ENCODE measurements around the gene BLOC1S3.

BLOC1S3 gene

DNA sequence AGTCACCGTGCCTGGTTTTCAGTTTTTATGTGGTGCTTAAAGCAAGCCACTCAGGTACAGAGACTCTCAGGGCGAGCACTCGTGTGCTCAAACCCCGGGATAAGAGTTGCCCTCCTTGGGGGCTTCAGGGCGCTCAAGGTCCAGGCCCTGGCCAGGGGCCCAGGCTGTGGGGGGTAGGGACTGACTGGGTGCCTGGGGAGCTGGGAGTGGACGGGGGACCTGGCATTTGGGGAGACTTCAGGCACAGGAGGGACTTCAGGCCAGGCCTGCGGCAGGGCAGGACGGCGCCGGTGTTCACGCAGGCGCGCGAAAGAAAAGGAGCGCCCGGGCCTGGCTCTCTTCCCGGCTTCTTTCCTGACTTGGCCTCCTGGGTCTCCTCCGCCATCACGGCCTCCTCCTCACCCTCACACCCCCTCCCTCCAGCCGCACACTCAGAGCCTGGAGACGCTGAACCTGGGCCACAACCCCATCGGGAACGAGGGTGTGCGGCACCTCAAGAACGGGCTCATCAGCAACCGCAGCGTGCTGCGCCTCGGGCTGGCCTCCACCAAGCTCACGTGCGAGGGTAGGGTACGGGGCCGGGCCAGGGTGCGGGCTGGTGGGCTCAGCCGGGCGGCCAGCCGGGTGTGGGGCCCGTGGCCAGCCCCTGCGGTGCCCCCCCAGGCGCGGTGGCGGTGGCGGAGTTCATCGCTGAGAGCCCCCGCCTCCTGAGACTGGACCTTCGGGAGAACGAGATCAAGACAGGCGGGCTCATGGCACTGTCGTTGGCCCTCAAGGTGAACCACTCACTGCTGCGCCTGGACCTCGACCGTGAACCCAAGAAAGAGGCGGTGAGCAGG, 33.9 kb upstream of the BLOC1S3 start:
- Histone ChIP-seq H3K9ac (ENCODE audit: insufficient read length) (no peak overlapping the region), H3K27ac (no peak overlapping the region), H3K4me3 (no peak overlapping the region), H3K9me3 (ENCODE audit: low read depth, low read length) (no peaks in the 10 kb centered on the region), H3K36me3 (ENCODE audit: insufficient read depth, low read length) (no peaks in the 10 kb centered on the region; the same call in 1 of the 2 replicates)
- DNase-seq (ENCODE audit: low read depth, low spot score): no peak
- TF ChIP-seq EZH2 (IDR thresholded peaks at IDR 0.05) (no peak), FOXP2 (optimal IDR thresholded peaks at IDR 0.05; ENCODE audit: control extremely low read depth, extremely low read length, insufficient read depth) (no peak), POLR2AphosphoS5 (IDR thresholded peaks at IDR 0.05; ENCODE audit: borderline replicate concordance, low read depth, low read length) (no peak)

DNA sequence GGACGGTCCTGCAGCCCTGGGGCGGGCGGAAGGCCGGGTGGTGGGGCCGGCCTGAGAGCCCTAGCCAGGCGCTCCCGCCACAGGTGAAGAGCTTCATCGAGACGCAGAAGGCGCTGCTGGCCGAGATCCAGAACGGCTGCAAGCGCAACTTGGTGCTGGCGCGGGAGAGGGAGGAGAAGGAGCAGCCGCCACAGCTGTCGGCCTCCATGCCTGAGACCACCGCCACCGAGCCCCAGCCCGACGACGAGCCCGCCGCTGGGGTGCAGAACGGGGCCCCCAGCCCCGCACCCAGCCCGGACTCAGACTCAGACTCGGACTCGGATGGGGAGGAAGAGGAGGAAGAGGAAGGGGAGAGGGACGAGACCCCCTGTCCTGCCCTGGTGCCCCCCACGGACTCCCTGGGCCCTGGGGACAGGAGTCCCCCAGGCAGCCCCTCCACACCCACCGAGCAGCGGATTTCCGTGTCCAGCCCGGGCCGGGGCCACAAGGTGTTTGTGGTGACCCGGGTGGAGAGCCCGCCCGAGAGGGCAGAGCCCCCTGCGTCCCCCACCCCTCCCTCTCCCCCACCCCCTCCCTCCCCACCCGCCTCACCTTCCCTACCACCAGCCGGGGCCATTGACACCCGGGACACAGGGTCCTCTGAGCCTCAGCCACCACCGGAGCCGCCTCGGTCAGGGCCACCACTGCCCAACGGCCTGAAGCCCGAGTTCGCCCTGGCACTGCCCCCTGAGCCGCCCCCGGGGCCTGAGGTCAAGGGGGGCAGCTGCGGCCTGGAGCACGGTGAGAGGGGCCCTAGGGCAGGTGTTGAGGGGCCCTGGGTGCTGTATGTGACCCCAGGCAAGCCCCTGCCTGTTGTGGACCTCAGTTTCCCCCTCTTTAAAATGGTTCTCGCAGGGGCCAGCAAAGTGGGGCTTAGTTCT, 33.1 kb upstream of the BLOC1S3 start:
- DNase-seq (ENCODE audit: low read depth, low spot score): no peak
- no peak overlapping the region for H3K9ac ChIP-seq (ENCODE audit: insufficient read length)
- H3K9me3 ChIP-seq (ENCODE audit: low read depth, low read length): no peaks in the 10 kb centered on the region
- TF ChIP-seq EZH2 (IDR thresholded peaks at IDR 0.05) (no peak), FOXP2 (optimal IDR thresholded peaks at IDR 0.05; ENCODE audit: control extremely low read depth, extremely low read length, insufficient read depth) (no peak), POLR2AphosphoS5 (IDR thresholded peaks at IDR 0.05; ENCODE audit: borderline replicate concordance, low read depth, low read length) (no peak)
- H3K4me3 ChIP-seq: no peak overlapping the region
- no peak overlapping the region for H3K27ac ChIP-seq
- no peaks in the 10 kb centered on the region; the same call in 1 of the 2 replicates for H3K36me3 ChIP-seq (ENCODE audit: insufficient read depth, low read length)

DNA sequence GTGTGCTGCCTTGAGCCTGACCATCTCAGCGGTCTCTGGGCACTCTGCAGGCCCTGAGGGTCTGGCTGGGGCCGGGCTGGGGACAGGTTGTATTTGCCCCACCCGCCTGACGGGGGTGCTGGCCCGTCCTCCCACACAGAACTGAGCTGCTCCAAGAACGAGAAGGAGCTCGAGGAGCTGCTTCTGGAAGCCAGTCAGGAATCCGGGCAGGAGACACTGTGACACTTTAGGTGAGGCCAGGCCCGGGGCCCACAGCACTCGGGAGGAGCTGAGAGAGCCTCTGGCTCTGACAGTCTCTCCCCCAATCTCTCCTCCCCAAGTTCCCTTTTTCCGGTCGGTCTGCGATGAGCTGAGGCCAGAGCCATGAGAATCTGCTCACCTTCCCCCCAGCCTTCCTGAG, 32.3 kb upstream of the BLOC1S3 start:
- Histone ChIP-seq H3K4me3 (no peak overlapping the region), H3K9ac (ENCODE audit: insufficient read length) (no peak overlapping the region), H3K36me3 (ENCODE audit: insufficient read depth, low read length) (no peaks in the 10 kb centered on the region; the same call in 1 of the 2 replicates), H3K9me3 (ENCODE audit: low read depth, low read length) (no peaks in the 10 kb centered on the region), H3K27ac (no peak overlapping the region)
- TF ChIP-seq FOXP2 (optimal IDR thresholded peaks at IDR 0.05; ENCODE audit: control extremely low read depth, extremely low read length, insufficient read depth) (no peak), POLR2AphosphoS5 (IDR thresholded peaks at IDR 0.05; ENCODE audit: borderline replicate concordance, low read depth, low read length) (no peak), EZH2 (IDR thresholded peaks at IDR 0.05) (no peak)
- no peak for DNase-seq (ENCODE audit: low read depth, low spot score)

DNA sequence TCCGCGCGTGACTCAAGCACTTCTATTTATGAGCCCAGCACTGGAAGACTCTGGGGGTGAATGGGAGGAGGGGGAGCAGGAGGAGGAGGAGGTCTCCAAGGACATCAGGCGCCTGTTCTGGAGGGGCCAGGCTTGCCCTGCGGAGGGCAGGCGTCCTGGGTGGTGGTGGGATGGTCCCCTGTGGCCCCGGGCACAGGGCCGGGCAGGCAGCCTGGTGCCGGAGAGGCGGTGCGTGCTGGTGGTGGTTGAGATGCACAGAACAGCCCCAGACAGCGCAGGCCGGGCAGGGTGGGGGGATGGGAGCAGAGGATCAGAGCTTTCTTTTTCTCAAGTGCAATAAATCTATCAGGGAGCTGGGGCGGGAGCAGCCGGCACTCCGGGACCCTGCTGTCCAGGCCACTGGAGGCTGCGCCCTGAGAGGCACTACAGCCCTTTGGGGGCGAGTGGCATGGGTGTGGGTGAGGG, 31.8 kb upstream of the BLOC1S3 start:
- H3K27ac ChIP-seq: no peak overlapping the region
- H3K9ac ChIP-seq (ENCODE audit: insufficient read length): no peak overlapping the region
- TF ChIP-seq POLR2AphosphoS5 (IDR thresholded peaks at IDR 0.05; ENCODE audit: borderline replicate concordance, low read depth, low read length) (no peak), FOXP2 (optimal IDR thresholded peaks at IDR 0.05; ENCODE audit: control extremely low read depth, extremely low read length, insufficient read depth) (no peak), EZH2 (IDR thresholded peaks at IDR 0.05) (no peak)
- no peak for DNase-seq (ENCODE audit: low read depth, low spot score)
- no peak overlapping the region for H3K4me3 ChIP-seq
- H3K36me3 ChIP-seq (ENCODE audit: insufficient read depth, low read length): no peaks in the 10 kb centered on the region; the same call in 1 of the 2 replicates
- no peaks in the 10 kb centered on the region for H3K9me3 ChIP-seq (ENCODE audit: low read depth, low read length)

DNA sequence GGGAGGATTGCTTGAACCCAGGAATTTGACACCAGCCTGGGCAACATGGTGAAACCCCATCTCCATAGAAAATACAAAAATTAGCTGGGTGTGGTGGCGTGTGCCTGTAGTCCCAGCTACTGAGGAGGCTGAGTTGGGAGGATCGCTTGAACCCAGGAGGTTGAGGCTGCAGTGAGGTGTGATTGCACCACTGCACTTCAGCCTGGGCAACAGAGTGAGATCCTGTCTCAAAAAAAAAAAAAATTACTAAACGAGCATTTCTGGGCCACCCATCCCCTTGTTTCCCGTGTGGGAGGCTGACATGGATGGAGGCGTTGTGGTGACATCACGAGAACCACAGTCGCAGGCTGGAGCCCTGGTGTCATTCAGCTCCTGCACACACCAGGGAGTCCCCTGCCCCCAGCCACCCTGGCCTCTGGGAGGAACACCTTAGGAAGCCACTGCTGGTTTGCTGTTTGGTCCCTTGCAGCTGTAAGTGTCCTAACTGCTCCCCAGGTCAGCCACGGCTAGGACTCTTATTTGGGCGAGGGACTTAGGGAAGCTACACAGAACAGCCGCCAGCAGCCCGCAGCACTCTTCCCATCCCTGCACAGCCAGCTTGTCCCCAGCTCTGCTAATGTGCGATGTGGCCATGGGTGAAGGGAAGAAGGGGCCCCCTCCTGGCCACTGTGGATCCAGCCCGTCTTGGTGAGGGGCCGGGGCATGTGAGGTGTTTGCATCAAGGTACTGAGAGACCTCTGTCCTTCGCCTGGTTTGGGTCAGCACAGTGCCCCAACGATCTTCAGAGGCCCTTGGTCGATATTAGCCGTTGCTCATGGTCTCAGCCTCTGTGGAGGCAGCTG, 30.5 kb upstream of the BLOC1S3 start:
- H3K36me3 ChIP-seq (ENCODE audit: insufficient read depth, low read length): no peaks in the 10 kb centered on the region; the same call in 1 of the 2 replicates
- no peak for DNase-seq (ENCODE audit: low read depth, low spot score)
- no peak overlapping the region for H3K4me3 ChIP-seq
- H3K27ac ChIP-seq: no peak overlapping the region
- no peak for TF ChIP-seq FOXP2 (optimal IDR thresholded peaks at IDR 0.05; ENCODE audit: control extremely low read depth, extremely low read length, insufficient read depth)
- no peak for TF ChIP-seq POLR2AphosphoS5 (IDR thresholded peaks at IDR 0.05; ENCODE audit: borderline replicate concordance, low read depth, low read length)
- TF ChIP-seq EZH2 (IDR thresholded peaks at IDR 0.05): no peak
- H3K9me3 ChIP-seq (ENCODE audit: low read depth, low read length): no peaks in the 10 kb centered on the region
- H3K9ac ChIP-seq (ENCODE audit: insufficient read length): no peak overlapping the region

DNA sequence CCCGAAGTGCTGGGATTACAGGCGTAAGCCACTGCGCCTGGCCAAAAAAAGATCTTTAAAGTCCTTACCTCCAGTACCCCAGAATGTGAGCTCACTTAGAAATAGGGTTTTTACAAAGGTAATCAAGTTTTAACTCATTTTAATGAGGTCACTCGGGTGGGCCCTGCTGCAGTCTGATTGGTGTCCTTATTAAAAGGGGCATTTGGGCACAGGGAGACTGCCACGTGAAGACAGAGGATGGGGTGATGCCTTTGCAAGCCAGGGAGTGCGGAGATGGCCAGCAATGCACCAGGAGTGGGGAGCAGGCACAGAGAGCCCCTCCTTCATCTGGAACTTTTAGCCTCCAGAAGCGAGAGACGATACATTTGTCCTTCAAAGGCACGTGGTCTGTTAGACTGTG, 29.5 kb upstream of the BLOC1S3 start:
- DNase-seq (ENCODE audit: low read depth, low spot score): no peak
- Histone ChIP-seq H3K9ac (ENCODE audit: insufficient read length) (no peak overlapping the region), H3K27ac (no peak overlapping the region), H3K36me3 (ENCODE audit: insufficient read depth, low read length) (no peaks in the 10 kb centered on the region; the same call in 1 of the 2 replicates), H3K4me3 (no peak overlapping the region), H3K9me3 (ENCODE audit: low read depth, low read length) (no peaks in the 10 kb centered on the region)
- TF ChIP-seq EZH2 (IDR thresholded peaks at IDR 0.05) (no peak), POLR2AphosphoS5 (IDR thresholded peaks at IDR 0.05; ENCODE audit: borderline replicate concordance, low read depth, low read length) (no peak), FOXP2 (optimal IDR thresholded peaks at IDR 0.05; ENCODE audit: control extremely low read depth, extremely low read length, insufficient read depth) (no peak)

DNA sequence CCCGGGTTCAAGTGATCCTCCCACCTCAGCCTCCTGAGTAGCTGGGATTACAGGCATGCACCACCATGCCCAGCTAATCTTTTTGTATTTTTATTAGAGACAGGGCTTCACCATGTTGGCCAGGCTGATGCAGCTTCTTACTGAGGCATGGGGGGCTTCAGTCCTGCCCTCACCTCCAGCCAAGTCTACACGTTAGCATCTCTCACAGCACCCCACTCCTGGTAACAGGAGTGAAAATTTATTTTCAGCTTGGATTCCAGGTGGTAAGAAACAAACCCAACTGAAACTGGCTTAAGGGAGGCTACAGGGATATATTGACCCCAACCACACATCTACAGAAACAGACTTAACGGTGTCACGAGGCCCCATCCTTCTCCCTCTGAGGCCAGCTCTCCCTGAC, 28.4 kb upstream of the BLOC1S3 start:
- no peaks in the 10 kb centered on the region; the same call in 1 of the 2 replicates for H3K36me3 ChIP-seq (ENCODE audit: insufficient read depth, low read length)
- H3K27ac ChIP-seq: no peak overlapping the region
- H3K9ac ChIP-seq (ENCODE audit: insufficient read length): no peak overlapping the region
- H3K4me3 ChIP-seq: no peak overlapping the region
- no peak for DNase-seq (ENCODE audit: low read depth, low spot score)
- H3K9me3 ChIP-seq (ENCODE audit: low read depth, low read length): no peaks in the 10 kb centered on the region
- no peak for TF ChIP-seq FOXP2 (optimal IDR thresholded peaks at IDR 0.05; ENCODE audit: control extremely low read depth, extremely low read length, insufficient read depth)
- no peak for TF ChIP-seq POLR2AphosphoS5 (IDR thresholded peaks at IDR 0.05; ENCODE audit: borderline replicate concordance, low read depth, low read length)
- no peak for TF ChIP-seq EZH2 (IDR thresholded peaks at IDR 0.05)
